GM12872 (cell line): ENCODE results near the gene TAB2.

Experiments
- TF ChIP-seq, protein P1 (sequence below): IDR thresholded peaks from 3 replicates; pipeline ENCODE4 v1.5.1; 2011; ENCODE audit warnings: low read depth, mild to moderate bottlenecking, low read length, moderate library complexity; ENCODE audit not compliant: insufficient read depth

TAB2 gene

DNA sequence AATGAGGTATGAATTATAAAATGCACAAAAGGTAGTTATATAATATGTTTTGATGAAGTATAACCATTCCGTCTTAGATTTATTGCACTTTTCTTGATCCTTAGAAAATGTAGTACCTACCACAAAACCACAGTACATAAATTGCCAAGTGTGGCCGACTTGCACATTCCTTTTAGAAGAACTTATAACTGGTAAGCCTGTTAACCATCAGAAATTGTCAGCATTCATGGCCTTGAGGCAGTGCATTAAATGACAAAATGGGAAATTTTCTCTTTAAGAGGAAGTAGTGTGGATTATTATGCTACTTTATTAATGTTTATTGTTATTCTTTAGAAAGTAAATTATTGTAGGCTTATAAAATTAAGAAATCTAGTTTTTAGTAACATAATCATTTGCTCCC is 29.6 kb downstream of the TAB2 start:
- TF ChIP-seq, protein P1, sequence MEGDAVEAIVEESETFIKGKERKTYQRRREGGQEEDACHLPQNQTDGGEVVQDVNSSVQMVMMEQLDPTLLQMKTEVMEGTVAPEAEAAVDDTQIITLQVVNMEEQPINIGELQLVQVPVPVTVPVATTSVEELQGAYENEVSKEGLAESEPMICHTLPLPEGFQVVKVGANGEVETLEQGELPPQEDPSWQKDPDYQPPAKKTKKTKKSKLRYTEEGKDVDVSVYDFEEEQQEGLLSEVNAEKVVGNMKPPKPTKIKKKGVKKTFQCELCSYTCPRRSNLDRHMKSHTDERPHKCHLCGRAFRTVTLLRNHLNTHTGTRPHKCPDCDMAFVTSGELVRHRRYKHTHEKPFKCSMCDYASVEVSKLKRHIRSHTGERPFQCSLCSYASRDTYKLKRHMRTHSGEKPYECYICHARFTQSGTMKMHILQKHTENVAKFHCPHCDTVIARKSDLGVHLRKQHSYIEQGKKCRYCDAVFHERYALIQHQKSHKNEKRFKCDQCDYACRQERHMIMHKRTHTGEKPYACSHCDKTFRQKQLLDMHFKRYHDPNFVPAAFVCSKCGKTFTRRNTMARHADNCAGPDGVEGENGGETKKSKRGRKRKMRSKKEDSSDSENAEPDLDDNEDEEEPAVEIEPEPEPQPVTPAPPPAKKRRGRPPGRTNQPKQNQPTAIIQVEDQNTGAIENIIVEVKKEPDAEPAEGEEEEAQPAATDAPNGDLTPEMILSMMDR, result no peak

DNA sequence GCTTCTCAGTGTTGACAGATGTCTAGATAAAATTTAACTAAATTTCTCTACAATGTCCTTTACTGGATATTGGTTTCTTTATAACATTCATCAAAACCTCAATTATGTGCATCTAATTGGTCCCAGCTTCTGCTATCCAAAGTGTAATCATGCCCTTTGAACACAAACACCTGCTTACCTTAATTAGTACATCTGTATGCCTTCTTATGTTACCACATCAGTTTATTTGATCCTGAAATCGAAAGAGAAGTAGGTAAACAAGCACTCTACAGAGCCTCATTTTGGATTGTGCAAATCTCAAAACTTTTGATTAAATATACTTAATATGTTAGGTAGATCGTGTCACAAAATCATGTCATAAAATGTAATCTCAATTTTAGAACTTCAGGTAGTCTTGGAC is 36.5 kb downstream of the TAB2 start:
- TF ChIP-seq, protein P1, result no peak

DNA sequence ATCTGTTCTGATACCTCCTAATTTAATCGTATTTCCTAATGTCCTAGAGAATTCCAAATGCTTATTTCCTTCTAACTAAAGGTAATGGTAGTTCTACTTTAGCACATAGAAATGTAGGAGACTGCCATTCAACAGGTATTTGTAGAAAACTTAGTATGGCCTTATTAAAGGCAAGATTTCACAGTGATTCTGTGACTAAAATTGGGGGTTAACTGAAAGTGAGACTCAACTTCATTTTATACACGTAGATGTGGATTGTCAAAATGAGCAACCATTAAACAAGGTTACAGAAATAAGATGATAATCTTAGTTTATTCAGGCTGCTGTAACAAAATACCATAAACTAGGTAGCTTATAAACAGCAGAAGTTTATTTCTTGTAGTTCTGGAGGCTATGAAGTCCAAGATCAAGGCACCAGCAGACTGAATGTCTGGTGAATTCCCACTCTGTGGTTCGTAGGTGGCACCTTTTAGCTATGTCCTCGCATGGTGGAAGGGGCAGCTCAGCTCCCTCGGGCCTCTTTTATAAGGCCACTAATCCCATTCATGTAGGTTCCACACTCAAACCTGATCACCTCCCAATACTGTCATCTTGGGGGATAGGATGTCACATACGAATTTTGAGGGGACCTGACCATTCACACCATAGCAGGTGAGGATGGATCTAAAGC is 38.7 kb downstream of the TAB2 start:
- TF ChIP-seq, protein P1, result no peak

DNA sequence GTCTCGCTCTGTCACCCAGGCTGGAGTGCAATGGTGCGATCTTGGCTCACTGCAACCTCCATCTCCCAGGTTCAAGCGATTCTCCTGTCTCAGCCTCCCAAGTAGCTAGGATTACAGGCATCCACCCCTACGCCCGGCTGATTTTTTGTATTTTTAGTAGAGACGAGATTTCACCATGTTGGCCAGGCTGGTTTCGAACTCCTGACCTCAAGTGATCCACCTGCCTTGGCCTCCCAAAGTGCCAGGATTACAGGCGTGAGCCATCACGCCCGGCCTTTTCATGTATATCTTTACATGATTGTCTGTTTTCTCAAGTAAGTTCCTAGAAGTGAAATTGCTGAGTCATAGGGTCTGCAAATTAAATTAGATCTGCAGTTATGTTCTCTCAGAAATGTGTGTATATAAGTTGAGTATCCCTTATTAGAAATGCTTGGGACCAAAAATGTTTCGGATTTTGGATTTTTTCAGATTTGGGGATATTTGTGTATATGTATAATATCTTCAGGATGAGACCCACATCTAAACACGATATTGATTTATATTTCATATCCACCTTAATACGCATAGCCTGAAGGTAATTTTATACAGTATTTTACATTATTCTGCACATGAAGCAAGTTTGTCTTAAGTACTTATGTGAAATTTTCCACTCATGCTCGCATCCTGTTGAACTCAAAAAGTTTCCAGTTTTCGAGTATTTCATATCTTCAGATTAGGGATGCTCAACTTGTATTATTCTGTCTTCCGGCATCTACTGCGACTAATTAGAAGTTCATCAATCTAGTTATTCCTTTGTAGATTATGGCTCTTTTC is 40.4 kb downstream of the TAB2 start:
- TF ChIP-seq, protein P1, result no peak

DNA sequence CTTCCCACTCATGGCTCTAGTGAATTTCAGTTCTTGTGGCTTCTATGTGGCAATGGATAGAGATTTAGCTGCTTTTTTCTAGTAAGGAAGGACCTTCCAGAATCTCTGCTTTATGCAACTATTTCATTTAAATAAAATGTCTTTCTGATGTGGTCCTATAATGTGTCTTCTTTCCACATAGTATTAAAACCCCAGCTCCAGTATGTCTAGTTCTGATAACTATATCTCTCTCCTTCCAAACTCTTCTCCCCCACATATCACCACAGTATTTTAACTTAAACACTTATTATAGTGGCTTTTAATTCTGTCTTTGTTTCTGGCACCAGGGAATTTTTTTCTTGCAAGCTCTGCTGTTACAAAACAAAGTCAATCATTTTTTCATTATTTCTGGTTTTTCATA is 41.9 kb downstream of the TAB2 start:
- TF ChIP-seq, protein P1, result no peak

DNA sequence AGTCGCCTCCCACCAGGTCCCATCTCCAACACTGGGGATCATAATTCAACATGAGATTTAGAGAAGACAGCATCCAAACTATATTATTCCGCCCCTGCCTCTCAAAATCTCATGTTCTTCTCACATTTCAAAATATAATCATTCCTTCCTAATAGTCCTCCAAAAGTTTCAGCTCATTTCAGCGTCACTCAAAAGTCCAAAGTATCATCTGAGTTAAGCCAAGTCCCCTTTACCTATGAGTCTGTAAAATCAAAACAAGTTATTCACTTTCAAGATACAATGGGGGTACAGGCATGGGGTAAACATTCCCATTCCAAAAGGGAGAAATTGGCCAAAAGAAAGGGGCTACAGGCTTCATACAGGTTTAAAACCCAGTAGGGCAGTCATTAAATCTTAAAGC is 43.0 kb downstream of the TAB2 start:
- TF ChIP-seq, protein P1, result no peak

DNA sequence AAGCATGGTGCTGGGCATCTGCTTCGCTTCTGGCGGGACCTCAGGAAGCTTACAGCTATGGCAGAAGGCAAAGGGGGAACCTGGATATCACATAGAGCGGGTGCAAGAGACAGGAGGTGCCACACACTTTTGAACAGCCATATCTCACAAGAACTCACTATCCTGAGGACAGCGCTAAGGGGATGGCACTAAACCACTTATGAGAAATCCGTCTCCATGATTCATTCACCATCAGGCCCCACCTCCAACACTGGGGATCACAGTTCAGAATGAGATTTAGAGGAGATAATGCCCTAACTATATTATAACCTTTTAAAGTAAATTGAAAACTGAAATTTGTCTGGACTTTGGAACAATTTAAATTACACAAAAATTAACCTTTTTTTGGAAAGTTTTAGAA is 44.8 kb downstream of the TAB2 start:
- TF ChIP-seq, protein P1, result no peak
